ENCODE measurements around the gene GPR15LG.

Gene GPR15LG

DNA sequence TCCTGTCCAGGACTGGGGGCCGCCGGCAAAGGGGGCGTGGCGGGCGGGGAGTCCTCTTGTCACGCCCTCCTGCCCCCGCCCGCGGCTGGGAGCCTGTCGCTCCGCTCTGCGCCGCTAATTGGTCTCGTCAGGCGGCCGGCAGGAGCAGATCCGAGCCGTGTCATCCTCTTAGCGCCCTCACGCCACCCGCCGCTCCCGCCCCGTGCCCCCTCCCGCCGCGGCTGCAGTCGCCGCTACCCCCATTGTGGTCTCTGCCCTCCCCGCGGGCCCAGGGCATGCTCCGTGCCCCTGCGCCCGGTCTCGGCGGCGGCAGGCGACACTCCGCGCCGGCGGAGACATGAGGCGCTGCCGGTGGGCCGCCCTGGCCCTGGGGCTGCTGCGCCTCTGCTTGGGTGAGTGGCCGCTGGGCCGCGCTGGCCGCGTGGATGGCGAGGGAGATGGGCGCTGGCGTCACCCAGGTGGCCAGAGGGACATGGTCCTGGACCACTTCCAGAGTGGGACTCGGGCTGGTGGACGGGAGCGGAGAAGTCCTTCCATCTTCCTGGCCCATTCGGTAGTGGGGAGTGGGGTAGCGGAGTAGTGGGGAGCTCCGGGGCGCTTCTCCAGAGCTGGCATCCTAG lies 20.9 kb downstream of the GPR15LG start, which contains the start of gene CDHR1:
CDHR1 (plus strand) TSS at position 114 of the 620 bp plus-strand sequence; CDS start at position 338, 224 bp downstream.
- peak; percentile 57 to 62 for DNase-seq

DNA sequence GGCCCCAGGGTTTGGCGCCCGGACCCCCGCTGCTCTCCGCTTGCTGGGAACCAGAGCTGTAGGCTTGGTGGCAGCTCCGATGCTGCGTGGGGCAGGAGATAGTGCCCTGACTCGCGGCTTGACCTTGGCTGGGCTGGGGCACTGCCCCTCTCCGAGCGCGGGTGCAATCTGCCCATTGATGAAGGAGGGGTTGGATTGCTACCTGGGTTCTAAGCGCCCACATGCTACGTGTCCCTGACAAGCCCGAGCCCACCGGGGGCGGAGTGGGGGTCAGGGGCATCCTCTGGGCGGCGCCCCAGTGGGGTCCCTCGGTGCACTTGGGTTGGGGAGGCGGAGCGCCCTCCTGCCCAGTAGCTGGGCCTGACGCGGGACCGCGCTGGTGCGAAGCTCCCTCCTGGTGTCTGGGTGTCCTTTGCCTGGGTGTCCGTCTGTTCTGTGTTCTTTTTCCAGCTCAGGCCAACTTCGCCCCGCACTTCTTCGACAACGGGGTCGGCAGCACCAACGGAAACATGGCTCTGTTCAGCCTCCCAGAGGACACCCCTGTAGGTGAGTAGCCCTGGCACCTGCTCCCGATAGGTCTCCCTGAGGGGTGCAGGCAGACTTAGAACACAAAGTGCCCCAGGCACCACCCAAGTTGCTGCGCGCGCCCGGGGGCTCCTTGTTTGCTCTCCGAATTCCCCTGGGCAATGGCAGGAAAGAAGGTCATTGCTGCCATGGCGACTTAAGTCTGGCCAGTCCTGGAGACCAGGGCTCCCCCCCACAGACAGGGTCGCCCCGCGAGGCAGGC lies 21.6 kb downstream of the GPR15LG start:
- no peak for DNase-seq

DNA sequence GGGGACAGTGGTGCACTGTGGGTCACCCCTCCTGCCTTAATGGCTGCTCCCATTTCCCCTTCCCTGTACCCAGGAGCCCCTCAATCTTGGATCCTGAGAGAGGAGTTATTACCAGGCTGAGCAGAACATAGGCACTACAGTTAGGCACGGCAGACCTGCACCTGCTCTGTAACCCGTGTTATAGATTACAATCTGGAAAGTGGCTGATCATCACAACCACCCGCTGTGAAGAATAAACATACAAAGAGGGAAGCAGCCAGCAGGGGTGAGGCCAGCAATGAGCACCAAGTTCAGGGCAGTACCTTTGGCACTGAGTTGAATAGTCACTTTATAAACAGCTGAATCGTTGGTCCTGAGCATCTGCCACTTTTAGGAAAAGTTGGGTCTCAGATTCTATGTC lies 22.5 kb downstream of the GPR15LG start:
- no peak for DNase-seq

DNA sequence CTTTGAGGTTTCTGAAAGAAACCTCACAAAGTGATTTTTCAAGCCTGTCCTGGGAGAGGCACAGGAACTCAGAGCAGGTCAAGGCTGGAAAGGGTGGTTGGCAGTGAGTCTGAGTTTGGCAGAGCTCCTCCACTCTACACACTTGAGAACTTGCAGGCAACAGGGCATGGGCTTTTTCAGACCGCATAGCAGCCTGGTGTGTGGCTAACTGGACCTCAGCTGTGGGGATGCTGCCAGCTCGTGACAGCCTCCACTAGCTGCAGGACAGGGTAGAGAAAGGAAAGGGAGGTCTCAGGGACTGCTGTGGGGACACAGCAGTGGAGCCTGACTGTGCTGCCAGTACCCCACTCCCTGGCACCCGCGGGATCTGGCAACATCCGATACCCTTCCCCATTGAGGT lies 23.3 kb downstream of the GPR15LG start:
- no peak for DNase-seq

DNA sequence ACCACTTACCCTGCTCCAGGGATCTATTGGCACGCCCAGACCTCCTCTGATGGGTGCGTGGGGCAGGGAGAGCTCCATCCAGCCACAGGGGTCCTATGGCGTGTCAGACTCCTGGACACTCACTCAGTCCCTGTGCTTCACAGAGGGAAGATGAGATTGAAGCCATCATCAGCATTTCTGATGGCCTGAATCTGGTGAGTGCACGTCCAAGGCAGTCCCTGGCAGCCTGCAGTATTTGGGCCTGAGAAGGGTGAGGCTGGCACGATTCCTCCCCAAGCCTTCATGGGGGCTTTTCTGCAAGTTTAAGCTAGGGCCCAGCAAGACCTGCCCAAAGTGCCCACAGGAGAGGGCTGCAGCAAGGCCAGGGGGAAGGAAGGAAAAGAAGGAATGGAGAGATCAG lies 24.0 kb downstream of the GPR15LG start:
- no peak for DNase-seq

DNA sequence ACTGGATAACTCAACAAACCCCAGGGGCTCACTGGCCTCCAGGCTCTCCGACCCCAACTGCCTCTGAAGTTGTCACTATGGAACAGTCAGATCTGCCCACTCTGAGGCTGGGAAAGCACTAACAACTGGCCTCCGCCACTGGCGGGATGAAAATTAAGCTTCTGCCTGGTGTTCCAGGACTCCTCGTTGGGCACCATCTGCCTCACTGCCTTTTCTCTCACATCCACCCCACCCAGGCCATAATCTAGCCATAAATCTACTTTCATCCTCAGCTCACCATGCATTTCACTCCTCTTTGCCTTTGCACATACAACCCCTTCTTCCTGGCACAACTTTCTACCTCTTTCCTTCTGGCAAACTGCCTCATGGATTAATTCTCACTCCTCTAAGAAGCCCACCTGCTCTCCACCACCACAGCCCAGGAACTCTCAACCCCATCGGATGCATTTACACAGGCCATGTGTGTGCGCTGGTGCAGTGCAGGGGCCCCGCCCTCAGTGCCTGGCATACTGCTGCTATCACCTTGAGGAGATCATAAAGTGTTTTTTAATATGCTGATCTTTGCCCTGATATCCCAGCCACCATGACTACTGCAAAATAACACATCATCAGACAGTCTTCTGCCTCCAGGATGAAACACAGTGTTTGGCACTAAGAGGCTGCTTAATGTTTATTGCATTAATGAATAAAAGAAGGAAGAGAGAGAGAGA lies 24.8 kb downstream of the GPR15LG start:
- no peak for DNase-seq

DNA sequence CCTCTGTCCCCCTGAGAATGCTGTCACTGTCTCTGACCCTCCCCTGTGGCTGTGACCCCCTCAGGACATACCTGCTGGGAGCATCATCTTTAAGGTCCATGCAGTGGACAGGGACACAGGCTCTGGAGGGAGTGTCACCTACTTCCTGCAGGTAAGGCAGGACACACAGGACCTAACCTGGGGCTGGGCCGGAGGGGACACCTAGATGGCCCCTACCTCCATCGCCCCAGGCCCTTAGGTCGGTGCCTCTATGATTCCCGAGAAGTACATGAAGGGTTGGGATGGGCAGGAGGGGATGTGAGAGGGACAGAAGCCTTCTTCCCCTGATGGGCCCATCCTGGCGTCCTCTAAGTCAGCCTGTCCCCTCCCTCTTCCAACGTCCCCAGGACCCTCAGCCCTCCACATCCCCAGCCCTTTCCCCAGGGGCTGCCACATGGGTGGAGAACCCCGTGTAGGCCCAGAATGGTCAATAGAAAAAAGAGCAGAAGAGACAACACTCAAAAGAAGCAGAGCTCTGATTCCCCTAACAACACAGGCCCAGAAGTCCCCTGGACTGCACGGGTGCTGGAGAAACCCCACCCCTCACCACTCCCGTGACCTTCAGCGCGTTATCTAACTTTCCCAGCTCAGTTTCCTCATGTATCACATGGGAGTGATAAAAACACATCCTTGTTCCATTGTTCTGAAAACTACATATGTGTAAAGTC lies 27.1 kb downstream of the GPR15LG start:
- no peak for DNase-seq

DNA sequence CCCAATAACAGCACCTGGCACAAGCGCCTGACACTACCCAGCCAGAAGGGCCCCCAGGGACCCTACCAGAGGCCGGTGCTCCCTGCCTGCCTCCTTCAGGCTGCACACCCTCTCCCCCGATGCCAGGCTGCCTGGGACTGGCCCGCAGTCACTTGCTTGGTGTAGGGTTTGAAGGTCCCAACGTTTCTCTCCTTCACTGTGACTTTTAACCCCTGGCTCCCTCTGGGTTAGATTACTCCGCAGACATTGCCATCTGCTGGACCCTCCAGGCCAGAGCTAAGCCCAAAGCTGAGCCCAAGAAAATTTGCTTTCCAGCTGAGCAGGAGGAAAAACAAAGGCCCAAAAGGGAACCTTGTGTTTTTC lies 27.6 kb downstream of the GPR15LG start:
- DNase-seq: no peak

DNA sequence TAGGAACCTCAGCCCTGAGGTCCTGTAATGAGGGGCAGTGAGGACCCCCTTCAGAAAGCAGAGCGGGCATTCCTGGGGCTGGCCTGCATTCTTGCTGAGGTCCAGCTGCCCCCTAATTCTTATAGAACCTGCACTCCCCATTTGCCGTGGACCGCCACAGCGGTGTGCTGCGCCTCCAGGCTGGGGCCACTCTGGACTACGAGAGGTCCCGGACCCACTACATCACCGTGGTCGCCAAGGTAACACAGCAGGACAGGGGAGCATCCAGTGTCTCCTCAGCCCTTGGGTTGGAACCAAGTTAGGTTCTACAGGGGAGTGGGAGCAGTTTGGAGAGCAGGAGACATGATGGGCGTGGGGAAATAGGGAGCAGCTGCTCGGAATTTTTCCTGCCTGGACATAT lies 28.1 kb downstream of the GPR15LG start:
- DNase-seq: no peak

DNA sequence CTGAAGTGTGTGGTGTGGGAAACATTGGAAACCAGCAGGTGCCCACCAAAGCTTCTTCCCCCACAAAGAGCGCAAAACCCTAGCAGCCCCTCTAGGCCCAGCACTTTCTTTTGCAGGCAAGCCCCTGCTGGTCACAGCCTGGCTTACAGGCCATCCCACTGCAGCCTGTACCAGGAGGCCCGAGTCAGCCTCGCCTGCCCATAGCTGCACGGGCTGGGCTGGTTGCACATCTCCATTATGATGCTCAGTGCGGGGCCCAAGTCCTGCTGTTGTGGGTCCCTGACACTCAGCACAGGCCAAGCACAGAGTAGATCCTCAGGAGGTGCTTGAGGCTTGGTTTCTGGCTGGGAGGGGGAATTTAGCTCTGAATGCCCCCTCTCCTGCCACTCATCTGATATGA lies 28.7 kb downstream of the GPR15LG start:
- DNase-seq: no peak

DNA sequence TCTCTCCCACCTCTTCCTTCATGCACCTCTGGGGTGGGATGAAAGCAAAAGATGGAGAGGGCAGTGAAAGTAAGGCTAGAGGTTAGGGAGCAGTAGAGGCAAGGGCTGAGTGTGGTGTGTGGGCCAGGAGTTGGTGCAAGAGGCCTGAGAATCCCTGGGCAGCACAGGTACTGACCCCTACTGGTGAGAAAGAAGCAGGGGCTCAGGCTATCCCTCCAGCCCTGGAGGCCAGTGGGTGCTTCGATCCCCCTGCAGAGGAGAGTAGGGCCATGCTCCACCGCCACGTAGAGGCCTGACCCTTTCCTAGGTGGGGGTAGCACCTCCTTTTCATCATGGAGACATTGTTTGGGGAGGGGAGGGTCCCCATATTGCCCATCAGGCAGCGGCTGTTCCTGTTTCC lies 30.5 kb downstream of the GPR15LG start:
- DNase-seq: no peak

DNA sequence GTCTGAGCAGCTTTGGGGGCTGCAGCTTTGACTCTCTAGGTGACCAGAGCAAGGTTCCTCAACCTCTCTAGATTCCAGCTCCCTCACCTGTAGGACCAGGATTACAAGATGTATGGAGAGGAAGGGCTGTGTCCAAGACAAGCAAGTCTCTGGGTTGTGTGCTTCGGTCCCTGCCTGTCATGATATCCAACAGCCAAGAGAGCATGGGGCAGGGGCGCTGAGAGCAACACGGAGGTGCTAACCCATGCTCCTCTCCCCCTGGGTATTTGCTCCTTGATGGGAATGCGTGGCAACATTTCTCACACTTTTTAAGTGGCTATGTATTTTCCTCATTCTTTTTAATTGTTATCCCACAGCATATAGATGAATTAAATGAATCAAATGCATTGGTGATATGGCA lies 31.0 kb downstream of the GPR15LG start:
- no peak for DNase-seq

DNA sequence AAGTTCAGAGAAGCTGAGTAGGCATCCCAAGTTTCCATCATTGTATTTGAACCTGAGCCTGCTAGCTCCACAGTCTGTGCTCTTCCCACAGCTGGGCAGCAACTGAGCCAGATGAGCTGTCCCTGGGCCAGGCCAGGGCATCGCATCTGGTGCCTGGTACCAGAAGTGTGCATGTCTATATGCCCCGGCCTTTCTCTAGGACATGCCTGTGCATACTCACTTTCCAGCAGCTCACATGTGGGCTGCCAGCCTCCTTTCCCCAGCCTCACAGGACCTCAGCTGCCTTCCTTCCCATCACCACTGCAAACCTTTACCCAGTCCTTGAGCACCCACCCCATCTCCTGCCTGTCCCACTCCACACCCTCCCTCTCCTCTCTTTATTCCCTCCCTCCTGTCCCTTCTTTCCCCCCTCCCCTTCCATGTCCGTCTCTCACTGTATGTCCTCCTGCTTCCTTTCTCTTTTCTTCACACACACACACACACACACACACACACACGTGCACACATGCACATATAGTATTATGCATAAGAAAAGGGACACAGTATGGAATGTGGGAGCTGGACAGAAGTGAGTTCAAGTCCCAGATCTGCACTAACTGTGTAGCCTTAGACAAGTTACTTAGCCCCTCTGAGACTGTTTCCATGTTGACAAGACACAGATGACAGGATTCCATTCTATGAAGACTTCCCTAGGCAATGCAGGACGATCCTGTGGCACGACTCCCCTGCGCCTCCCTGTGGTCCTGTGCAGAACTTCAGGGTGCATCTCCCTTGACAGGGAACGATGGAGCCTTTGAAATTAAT lies 31.6 kb downstream of the GPR15LG start:
- peak; percentile 62 to 65 for DNase-seq

DNA sequence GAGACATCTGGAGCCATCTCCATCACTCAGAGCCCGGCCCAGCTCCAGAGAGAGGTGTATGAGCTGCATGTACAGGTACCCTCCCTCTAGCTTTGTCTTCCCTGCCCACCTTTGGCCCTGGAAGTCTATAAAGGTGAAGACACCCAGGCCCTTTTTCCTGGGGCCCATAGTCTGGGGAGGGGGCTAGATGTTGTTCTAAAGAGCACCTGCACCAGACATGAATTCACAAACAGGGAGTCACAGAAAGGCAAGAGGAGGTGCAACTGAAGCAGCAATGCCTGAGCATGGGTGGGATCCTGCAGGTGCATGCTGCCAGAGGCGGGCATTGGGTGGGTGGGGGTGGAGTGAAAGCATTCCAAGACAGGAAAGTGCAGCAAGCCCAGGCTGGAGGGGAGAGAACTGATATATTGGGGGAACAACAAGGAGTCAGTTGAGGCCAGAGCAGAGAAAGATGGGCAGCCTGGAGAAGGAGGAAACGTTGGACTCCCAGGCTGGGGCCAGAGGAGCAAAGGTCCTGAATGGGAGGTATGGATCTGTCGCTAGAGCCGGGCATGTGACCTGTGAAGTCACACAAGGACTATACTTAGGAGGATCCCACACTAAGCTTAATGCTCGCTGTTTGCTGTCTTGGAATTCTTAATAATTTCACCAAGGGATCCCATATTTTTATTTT lies 32.4 kb downstream of the GPR15LG start:
- no peak for DNase-seq

DNA sequence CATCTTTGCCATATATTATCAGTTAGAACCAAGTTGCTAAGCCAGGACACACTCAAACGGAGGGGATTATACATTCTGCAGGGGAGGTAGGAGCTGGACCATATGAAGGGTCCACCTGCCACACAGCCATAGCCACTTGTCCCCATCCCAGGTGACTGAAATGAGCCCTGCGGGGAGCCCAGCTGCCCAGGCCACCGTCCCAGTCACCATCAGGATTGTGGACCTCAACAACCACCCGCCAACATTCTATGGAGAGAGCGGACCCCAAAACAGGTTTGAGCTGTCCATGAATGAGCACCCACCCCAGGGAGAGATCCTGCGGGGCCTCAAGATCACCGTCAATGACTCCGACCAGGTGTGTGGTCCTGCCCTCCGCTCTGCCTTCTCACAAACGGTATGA lies 34.4 kb downstream of the GPR15LG start:
- no peak for DNase-seq

DNA sequence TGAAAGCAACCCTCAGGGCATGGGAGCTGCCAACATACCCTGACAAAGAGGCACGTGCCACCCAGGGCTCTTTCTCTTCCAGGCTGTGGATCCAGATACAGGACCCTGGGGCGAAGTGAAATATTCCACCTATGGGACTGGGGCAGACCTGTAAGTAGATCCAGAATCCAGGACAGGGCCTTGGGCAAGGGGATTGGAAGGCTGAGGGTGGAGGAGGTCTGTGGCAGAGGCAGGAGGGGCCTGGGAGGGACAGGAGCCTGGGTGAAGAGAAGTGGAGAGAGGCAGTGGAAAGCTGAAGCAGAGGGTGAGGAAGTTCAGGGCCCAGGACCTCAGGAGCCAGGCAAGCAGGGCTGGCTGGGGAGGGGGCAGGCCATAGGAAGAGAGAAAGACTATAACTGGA lies 38.0 kb downstream of the GPR15LG start:
- DNase-seq: no peak

DNA sequence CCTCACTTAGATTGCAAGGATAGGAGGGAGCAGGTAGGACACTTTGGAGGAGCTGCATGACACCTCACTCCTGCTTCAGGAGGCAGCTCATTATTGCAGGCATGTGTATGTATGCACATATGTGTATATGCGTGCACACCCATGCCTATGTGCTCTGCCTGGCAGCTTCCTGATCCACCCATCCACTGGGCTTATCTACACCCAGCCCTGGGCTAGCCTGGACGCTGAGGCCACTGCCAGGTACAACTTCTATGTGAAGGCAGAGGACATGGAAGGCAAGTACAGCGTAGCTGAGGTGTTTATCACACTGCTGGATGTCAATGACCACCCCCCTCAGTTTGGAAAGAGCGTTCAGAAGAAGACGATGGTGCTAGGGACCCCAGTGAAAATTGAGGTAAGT lies 38.4 kb downstream of the GPR15LG start:
- no peak for DNase-seq

DNA sequence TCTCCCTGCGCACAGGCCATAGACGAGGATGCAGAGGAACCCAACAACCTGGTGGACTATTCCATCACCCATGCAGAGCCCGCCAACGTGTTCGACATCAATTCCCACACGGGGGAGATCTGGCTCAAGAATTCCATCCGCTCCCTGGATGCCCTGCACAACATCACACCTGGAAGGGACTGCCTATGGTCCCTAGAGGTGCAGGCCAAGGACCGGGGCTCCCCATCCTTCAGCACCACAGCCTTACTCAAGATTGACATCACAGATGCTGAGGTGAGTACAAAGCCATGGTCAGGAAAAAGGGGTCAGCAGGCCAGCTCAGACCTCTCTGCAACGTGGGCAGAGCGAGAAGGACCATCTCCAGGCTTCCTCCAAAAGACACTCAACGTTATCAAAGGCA lies 39.5 kb downstream of the GPR15LG start:
- no peak for DNase-seq

DNA sequence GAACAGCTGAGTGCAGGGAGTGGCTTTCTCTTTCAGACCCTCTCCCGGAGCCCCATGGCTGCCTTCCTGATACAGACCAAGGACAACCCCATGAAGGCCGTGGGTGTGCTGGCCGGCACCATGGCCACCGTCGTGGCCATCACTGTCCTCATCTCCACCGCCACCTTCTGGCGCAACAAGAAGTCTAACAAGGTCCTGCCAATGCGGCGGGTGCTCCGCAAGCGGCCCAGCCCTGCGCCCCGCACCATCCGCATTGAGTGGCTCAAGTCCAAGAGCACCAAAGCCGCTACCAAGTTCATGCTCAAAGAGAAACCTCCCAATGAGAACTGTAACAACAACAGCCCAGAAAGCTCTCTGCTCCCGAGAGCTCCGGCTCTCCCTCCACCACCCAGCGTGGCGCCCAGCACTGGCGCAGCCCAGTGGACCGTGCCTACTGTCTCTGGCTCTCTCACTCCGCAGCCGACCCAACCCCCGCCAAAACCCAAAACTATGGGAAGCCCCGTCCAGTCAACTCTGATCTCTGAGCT lies 40.5 kb downstream of the GPR15LG start:
- DNase-seq: no peak

DNA sequence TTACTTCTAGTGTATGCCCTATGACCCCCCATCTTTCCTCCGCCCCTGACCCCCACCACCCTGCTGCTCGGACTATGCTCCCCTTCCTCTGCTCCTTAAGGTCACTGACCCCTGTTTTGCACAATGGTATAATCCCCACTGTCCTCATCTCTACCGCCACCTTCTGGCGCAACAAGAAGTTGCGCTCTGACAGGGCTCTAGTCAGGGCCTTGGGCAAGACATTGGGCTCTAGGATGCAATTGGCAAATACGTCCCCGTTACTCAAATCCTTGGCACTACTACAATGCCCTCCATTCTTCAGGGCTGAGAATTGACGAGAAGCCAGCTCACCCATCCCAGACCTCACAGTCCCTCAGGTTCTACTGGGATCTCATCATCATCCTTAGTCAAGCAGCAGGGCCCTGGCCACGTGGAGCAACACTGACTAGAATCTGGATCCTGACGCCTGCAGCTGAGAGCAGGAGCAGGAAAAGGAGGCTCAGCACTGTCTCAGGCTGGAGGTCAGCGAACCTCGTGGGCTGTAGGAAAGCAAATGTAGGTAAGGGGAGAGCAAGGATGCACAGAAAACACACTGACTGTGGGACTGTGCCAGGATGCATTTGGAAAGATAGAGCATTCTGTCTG lies 41.1 kb downstream of the GPR15LG start:
- peak in 1 of 2 donors; percentile 31 for DNase-seq

DNA sequence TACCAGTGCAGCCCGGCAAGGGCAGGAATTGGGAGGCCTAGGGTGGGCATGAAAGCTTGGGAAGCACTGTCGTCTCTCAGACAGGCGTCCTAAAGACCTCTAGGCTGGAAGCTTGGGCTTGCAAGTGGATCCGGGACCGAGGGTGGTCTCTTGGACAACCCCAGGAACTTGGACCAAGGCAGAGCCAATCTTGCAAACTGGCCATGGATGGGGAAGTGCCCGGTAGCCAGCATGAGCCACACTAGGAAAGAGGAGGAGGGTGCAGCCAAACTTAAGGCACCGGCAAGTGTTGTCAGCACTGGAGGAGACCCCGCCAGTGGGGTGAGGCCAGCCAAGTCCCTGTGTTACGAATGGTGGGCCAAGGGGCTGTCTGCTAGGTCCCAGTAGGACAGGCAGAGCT lies 43.2 kb downstream of the GPR15LG start:
- no peak for DNase-seq

Data from CD4-positive, alpha-beta T cell treated with Interleukin-4 for 1 hour (primary cell).